Kidney tubule cell (primary cell): ENCODE results near the gene SYT5.

Experiments used
- DNase-seq: peaks from one replicate; pipeline ENCODE4 v3.0.0-alpha.2; 2018; ENCODE audit warnings: low spot score

The SYT5 gene

DNA sequence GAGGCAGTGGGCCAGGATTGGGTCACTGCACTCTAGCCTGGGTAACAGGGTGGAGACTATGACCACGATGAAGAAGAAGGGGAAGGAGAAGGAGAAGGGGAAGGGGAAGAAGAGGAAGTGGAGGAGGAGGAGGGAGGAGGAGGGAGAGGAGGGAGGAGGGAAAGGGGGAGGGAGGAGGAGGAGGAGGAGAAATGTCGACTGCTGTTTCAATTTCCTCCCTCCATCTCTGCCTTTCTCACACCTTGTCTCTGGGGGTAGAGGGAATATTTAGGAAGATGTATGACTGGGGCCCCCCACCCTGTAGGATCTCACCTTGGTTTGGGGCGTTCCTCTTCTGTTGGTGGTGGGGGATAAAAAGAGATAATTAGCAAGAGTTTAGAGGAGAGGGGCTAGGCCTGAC lies 34.9 kb downstream of the SYT5 start:
- DNase-seq: no peak

DNA sequence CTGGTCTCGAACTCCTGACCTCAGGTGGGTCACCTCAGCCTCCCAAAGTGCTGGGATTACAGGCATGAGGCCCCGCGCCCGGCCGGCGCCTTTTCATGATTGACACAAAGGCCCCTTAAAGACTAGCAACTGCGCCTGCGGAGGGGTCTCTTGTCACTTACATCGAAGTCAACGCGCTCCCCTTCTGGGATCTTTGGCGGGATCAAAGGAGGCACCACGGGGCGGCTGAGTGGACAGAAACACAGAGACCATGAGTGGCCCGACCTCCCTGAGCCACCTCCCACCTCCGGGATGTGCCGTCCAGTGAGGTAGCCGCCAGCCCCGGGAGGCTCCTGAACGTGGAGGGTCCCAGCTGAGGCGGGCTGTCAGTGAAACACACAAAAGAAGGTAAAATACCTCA lies 38.4 kb downstream of the SYT5 start:
- DNase-seq: no peak

DNA sequence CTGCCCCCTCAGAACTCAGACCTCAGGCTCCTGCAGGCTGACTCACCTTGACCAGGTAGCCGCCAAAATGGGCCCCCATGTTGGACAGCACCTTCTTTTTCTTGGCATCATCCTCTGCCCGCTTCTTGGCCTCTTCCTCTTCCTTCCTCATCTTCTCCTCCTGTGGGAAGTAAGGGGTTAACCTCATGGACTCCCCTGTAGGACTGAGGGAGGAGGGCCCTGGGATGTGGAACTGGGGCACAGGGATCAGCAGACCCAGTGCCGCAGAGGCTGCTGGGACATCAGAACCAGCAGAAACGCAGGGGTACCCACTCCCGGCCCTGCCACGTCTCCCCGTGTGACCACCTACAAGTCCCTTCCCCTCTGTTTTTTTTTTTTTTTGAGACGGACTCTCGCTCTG lies 42.2 kb downstream of the SYT5 start:
- no peak for DNase-seq

DNA sequence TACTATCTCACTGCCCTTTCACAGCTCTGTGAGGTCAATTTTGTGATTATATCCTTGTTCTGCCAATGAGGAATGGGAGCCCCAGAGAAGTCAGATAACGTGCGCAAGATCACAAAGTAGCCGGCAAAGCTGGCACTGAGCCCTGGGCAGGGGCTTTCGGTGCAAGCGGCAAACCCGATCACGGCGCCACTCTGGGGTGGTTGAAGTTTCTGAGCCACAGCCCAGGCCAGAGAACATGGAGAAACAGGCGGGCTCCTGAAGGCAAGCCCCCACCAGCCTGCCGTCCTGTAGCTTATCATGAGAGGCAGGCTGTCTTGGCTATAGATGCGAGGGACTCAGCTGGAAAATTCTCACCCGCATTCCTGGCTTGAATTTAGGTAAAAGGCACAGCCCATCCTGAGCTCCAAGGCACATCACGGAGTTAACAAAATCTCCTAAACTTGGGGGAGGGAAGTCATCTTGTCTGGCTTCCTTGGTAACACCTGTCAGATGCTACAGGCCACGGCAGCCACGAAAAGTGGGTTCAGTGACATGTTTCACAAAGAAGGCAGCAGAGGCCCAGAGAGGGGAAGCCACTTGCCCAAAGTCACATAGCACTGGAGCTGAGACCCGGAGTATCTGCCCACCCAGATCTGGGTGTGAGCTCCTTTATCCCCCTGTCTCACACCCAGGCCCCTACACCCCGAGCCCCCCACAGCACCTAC lies 43.5 kb downstream of the SYT5 start:
- DNase-seq: no peak

DNA sequence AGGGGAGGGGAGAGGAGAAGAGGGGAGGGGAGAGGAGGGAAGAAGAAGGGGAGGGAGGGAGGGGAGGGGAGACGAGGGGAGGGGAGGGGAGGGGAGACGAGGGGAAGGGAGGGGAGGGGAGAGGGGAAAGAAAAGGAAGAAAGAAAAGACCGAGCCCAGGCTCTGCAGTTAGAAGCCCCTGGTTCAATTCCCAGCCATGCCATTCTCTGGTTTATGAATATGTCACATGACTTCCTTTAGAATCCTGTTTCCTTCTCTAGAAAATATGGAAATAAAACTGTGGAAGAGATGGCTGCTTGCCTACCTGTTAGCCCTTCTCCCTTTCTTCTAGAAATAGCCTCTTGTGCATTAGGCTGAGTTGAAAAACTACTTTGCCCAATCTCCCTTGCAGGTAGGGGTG lies 45.4 kb downstream of the SYT5 start:
- no peak for DNase-seq

DNA sequence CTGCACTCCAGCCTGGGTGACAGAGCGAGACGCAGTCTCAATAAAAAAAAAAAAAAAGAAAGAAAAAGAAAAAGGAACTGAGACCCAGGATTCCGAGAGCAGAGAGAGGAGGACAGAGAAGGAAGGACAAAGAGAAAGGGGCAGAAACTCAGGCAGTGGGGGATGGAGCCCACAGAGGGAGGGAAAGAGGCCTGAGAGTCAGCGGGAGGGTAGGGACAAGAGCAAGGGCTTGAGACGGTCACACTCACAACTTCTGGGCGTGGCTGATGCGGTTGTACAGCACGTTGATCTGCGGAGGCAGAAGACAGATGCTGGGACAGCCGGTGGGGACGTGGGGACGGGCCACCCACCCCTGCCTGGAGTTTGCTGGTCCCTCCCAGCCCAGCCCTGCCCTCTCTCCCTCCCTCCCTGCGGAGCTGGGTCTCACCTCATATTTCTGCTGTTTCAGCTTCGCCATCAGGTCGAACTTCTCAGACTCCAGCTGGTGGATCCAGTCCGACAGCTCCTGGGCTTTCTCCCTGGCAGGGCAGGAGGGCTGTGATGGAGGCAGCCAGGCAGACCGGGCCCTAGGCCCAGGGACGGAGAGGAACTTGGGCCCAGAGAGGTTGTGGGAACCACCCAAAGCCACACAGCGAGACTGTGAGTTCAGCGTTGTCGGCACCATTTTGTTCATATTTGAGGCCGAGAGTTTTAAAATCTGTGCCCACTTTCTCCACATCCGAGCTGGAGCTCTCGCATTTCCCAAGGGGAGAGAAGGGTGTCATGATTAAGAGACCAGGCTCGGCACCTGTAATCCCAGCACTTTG lies 46.2 kb downstream of the SYT5 start:
- no peak for DNase-seq

DNA sequence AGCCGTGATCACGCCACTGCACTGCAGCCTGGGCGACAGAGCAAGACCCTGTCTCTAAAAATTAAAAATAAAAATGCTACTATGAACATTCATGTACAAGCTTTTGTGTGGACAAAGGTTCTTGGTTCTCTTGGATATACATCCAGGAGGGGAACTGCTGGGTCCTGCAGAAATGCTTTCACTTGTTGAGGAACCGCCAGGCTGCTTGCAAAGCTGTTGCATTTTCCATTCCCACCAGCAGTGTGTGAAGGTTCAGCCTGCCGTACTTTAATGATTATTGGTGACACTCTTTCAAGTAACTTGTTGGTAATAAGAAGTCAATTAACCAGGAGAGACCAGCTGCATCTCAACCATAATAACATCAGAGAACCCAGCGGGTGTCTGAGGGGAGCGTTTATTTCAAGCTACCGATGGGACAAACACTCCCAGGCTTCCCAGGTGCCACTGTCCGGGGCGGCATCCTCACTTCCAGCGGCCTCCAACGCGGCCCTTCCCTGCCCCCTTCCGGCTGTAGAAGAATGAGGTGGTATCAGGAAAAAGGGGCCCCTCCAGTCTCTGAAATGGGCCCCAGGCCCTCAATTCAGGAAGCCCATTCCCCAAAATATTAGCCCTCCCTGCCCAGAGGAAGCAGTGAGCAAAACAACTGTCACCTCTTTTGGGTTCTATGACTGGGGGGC lies 47.5 kb downstream of the SYT5 start:
- no peak for DNase-seq

DNA sequence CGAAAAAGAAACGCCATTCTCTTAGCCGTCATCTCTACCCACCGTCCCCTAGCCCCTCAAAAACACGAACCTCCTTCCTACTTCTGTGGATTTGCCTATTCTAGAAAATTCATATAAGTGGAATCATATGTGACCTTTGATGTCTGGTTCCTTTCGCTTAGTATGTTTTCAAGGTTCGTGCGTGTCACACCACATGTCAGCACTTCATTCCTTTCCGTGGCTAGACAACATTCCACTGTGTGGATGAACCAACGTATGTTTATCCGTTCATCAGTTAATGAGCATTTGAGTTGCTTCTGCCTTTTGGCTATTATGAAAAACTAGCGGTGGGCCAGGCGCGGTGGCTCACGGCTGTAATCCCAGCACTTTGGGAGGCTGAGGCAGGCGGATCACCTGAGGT lies 48.7 kb downstream of the SYT5 start:
- DNase-seq: no peak
